ENCODE measurements around the gene TMEM61.

DNA sequence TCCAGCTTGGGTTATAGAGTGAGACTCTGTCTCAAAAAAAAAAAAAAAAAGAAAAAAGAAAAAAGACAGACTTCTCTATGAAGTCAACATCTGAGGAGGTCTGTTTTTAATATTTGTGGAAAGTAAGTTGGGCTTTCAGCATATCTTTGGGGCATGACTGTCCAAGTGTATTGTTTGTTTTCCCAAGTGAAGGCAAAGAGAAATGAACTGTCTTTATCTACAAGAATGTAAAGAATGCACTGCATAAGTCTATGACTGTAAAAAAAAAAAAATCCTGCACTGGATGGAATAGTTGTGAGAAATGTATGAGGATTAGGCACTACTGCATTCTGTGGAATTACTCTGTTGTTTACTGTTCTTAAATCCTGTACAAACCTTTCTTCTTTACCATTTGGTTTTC lies 45.6 kb upstream of the TMEM61 start:
- TF ChIP-seq, protein P1, sequence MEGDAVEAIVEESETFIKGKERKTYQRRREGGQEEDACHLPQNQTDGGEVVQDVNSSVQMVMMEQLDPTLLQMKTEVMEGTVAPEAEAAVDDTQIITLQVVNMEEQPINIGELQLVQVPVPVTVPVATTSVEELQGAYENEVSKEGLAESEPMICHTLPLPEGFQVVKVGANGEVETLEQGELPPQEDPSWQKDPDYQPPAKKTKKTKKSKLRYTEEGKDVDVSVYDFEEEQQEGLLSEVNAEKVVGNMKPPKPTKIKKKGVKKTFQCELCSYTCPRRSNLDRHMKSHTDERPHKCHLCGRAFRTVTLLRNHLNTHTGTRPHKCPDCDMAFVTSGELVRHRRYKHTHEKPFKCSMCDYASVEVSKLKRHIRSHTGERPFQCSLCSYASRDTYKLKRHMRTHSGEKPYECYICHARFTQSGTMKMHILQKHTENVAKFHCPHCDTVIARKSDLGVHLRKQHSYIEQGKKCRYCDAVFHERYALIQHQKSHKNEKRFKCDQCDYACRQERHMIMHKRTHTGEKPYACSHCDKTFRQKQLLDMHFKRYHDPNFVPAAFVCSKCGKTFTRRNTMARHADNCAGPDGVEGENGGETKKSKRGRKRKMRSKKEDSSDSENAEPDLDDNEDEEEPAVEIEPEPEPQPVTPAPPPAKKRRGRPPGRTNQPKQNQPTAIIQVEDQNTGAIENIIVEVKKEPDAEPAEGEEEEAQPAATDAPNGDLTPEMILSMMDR (IDR thresholded peaks at IDR 0.05): no peak
- no peak for TF ChIP-seq POLR2A (IDR thresholded peaks at IDR 0.05)
